Brain microvascular endothelial cell (primary cell): ENCODE measurements around the gene THBS2.

Experiments
- DNase-seq: peaks from one replicate; pipeline ENCODE4 v3.0.0-alpha.2; 2020
- H3K27ac ChIP-seq: fragments of 250-450 bp; sonication (Bioruptor Pico); 2 replicates; pipeline ENCODE4 v1.5.1; 2020; ENCODE audit warnings: mild to moderate bottlenecking, moderate library complexity
- H3K27me3 ChIP-seq: fragments of 250-450 bp; sonication (Bioruptor Pico); replicated peaks from 2 replicates; pipeline ENCODE4 v1.5.1; 2020; ENCODE audit warnings: mild to moderate bottlenecking
- H3K36me3 ChIP-seq: fragments of 250-450 bp; sonication (Bioruptor Pico); replicated peaks from 2 replicates; pipeline ENCODE4 v1.5.1; 2020; ENCODE audit warnings: mild to moderate bottlenecking
- H3K4me3 ChIP-seq: 2 replicates; pipeline ENCODE4 v1.5.1; 2011; ENCODE audit warnings: low read depth, mild to moderate bottlenecking, control low read depth, low read length, moderate library complexity
- in situ Hi-C: cut with HindIII; loops from 2 replicates; pipeline ENCODE4 v1.10.0; 2017; ENCODE audit warnings: low sequenced_read_pairs, low pct_ligation_motif_present
- TF ChIP-seq, protein P1 (sequence below): IDR thresholded peaks from 2 replicates; pipeline ENCODE4 v1.5.1; 2011; ENCODE audit warnings: low read depth, mild to moderate bottlenecking, moderate library complexity, low read length, control low read depth, inconsistent platforms; ENCODE audit errors: missing control alignments

The THBS2 gene

DNA sequence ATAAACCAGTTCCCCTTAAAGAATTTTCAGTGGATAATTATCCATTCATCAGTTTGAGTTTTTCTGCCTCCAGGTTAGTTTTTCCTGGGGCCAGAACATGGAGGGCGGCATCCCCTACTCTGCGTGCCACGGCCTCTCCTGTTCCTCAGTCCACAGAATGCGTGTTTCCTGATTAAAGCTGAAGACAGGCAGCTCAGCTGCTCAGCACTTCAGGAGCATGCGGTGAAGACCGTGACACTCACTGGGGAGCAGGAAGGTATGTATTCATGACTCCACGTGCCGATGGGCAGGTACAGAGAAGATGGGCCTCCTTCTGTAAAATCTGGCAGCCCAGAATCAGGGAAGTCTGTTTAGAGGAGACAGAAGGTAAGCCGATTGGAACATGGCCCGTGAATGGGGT is 2.0 kb upstream of the THBS2 start:
- Histone ChIP-seq H3K27me3 (no peaks in the 10 kb centered on the region), H3K27ac (no peak overlapping the region), H3K4me3 (no peak overlapping the region), H3K36me3 (peaks cover 8% of the 10 kb centered on the region)
- TF ChIP-seq, protein P1, sequence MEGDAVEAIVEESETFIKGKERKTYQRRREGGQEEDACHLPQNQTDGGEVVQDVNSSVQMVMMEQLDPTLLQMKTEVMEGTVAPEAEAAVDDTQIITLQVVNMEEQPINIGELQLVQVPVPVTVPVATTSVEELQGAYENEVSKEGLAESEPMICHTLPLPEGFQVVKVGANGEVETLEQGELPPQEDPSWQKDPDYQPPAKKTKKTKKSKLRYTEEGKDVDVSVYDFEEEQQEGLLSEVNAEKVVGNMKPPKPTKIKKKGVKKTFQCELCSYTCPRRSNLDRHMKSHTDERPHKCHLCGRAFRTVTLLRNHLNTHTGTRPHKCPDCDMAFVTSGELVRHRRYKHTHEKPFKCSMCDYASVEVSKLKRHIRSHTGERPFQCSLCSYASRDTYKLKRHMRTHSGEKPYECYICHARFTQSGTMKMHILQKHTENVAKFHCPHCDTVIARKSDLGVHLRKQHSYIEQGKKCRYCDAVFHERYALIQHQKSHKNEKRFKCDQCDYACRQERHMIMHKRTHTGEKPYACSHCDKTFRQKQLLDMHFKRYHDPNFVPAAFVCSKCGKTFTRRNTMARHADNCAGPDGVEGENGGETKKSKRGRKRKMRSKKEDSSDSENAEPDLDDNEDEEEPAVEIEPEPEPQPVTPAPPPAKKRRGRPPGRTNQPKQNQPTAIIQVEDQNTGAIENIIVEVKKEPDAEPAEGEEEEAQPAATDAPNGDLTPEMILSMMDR = no peak
- in situ Hi-C loops = no loop called here
- DNase-seq = no peak

DNA sequence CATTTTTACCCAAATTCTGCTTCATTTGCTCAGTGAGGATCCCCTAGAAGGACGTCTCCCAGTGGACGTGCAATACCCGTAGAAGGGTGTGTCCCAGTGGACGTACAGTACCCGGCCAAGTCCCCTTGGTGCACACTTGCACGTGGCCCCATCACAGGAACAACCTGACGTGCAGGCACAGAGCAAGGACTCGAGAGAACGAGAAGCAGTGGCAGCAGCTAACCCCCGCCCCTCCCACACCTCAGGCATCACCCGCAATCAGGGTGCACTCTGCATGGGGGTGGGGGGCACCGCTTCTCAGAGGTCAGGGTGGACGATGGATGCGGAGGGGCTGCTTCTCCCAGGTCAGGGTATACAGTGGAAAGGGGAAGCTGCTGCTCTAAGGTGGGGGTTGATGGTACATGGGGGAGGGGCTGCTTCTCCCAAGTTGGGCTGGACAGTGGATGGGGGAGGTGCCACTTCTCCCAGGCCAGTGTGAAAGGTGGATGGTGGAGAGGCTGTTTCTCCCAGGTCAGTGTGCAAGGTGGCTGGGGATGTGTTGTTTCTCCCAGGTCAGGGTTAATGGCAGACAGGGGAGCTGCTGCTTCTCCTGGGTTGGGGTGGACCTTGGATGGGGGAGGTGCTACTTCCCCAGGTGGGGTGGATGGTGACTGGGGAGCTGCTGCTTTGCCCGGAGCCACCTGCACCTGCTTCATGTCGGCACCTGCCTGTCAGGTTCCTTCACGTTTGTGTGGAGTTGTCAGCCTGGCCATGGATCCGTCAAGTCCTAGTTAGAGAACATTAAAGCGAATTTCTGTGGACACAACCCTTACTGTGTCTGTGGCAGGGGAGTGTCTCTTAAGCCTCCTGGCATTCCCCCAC is 1.0 kb upstream of the THBS2 start:
- in situ Hi-C loops = no loop called here
- no peak overlapping the region for H3K27ac ChIP-seq
- no peaks in the 10 kb centered on the region for H3K27me3 ChIP-seq
- peaks cover 12% of the 10 kb centered on the region for H3K36me3 ChIP-seq
- no peak for DNase-seq
- TF ChIP-seq, protein P1 = no peak
- H3K4me3 ChIP-seq = no peak overlapping the region

DNA sequence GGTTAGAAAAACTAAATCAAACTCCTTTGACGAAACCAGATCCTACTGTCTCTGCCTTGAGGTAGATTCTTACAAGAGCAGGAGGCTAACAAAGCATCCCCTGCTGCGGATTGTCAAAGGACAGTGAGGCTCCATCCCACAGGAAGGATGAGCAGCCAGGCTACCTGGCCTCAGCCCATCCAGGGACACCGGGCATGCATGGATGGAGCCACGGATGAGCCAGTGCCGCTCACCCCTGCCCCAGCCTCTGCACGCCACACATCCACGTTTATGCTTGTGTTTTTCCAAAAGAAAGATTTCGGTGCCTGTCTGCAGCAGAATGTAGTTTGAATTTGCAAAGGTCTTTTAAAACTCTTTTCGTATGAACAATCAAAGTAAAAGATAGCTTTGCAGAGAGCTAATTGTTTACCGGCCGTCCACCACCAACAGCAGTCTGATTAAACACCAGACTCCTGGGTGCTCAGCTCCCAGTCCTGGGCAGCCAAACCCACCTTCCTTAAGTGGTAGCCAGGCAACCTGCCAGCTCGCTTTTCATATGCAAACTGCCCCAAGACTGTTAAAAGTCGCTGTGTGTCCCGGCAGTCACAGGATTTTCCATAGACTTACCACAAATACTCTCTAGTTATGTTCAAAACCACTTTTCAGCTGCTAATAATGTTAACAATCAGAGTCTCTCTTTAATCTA is 999 bp downstream of the THBS2 start:
- Histone ChIP-seq H3K4me3 (peak overlapping the region; percentile 87), H3K27me3 (no peaks in the 10 kb centered on the region), H3K27ac (peak overlapping the region; percentile 5), H3K36me3 (peaks cover 31% of the 10 kb centered on the region)
- no peak for DNase-seq
- TF ChIP-seq, protein P1 = no peak
- in situ Hi-C loops = no loop called here

DNA sequence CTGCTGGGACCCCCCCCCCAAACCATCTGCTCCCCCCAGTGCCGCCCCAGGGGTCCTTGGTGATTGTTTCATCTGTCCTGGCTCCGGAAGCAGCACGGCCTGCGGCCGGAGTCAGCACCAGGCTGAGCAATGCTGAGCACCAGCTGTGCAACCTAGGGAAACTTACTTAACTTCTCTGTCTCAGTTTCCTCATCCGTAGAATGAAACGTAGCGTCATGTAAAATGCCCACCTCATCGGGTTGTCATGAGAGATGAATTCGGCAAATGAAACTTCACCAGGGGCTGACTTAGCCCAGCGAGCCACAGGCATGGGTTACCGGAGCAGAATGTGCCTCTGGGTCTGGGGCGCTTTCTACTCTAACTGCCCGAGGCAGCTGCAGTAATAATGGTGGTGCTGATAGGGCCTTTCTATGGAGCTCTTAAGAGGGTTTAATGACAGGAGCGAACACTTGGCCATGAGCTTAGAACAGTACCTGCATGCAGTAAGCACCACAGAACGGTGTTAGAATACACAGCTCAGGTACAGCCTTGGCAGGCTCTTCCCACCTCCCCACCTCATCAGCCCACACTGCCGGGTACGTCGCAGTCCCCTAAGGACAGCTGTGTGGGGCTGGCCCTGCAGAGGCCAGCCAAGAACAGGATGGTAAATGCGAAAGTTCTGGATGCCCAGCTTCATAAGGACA is 1.7 kb downstream of the THBS2 start:
- Histone ChIP-seq H3K4me3 (peak overlapping the region; percentile 87), H3K27me3 (no peaks in the 10 kb centered on the region), H3K27ac (no peak overlapping the region), H3K36me3 (peaks cover 37% of the 10 kb centered on the region)
- DNase-seq = no peak
- TF ChIP-seq, protein P1 = no peak
- in situ Hi-C loops = no loop called here

DNA sequence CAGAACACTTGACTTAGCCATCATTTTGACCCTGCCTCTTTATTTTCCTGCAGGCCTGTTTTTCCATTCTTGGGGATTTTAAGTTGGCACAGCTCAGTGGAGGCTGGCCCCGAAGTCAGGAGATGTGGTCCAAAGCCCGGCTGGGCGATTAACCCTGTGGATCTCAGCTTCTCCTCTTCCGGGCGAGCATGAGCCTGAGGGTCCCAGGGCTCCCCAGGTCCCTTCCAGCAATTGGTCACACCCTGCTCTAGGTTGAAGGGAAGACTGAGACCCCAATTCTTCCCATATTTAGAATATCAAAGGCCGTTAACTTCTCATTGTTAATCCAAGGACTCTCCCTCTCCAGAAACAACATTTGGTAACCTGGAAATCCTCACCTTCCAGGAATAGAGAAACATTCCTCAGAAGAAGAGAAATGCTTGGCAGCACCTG is 2.3 kb downstream of the THBS2 start:
- no peaks in the 10 kb centered on the region for H3K27me3 ChIP-seq
- H3K27ac ChIP-seq = no peak overlapping the region
- in situ Hi-C loops = no loop called here
- no peak for DNase-seq
- H3K36me3 ChIP-seq = peaks cover 43% of the 10 kb centered on the region
- TF ChIP-seq, protein P1 = no peak
- peak overlapping the region; percentile 87 for H3K4me3 ChIP-seq
